ENCODE measurements around the gene ACADL.

- no peak for TF ChIP-seq GATA3 (IDR thresholded peaks at IDR 0.05; ENCODE audit: low read depth, low read length)
- TF ChIP-seq GATA2 (IDR thresholded peaks at IDR 0.05; ENCODE audit: low read depth, low read length) = no peak
Measured at GRCh38 chr2:210199186-210199765, 26.0 kb downstream of the ACADL start.

All from SH-SY5Y (cell line).